Measurements from ENCODE around the gene NCK2.

NCK2 gene

GRCh38 chr2:105750735-105751134 lies 6.0 kb downstream of the NCK2 start:
- peaks cover 3% of the 10 kb centered on the region for H3K4me1 ChIP-seq (ENCODE audit: insufficient read depth, insufficient read length)
- no peak for TF ChIP-seq YY1 (IDR thresholded peaks at IDR 0.05; ENCODE audit: insufficient read depth, insufficient read length)
- no peak for TF ChIP-seq SUZ12 (IDR thresholded peaks at IDR 0.05; ENCODE audit: extremely low read depth, insufficient read depth, insufficient read length)
- no peak for TF ChIP-seq ZNF274 (IDR thresholded peaks at IDR 0.05; ENCODE audit: low read depth, low read length)

DNA sequence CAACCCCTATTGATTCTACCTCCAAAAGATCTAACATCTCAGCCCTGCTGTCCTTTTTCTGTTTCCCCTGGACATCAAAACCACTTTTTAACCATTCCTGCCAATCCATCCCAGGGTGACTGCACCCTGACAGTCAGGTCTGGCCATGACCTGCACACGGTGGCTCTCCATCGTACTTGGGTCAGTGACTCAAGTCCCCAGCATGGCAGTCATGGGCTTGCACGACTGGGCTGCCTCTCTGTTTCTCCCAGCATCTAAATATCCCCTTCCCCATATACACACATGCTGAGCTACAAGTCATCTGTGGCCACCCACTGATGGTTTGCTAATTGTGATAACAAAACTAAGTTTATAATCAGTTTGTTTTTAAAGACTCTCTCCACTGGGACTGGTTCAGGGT lies 6.6 kb downstream of the NCK2 start:
- no peak overlapping the region for H3K4me3 ChIP-seq (ENCODE audit: insufficient read length, low read depth)
- H3K27me3 ChIP-seq (ENCODE audit: insufficient read depth, insufficient read length), result no peaks in the 10 kb centered on the region
- no peak for DNase-seq (ENCODE audit: low read depth, low spot score)
- peaks cover 3% of the 10 kb centered on the region for H3K4me1 ChIP-seq (ENCODE audit: insufficient read depth, insufficient read length)
- H3K9ac ChIP-seq (ENCODE audit: insufficient read length, low read depth), result no peak overlapping the region
- peaks cover 47% of the 10 kb centered on the region for H3K36me3 ChIP-seq (ENCODE audit: insufficient read depth, insufficient read length, low read length)
- no peaks in the 10 kb centered on the region for H3K9me3 ChIP-seq (ENCODE audit: insufficient read depth, low read length)
- no peak for TF ChIP-seq YY1 (IDR thresholded peaks at IDR 0.05; ENCODE audit: insufficient read depth, insufficient read length)
- TF ChIP-seq SUZ12 (IDR thresholded peaks at IDR 0.05; ENCODE audit: extremely low read depth, insufficient read depth, insufficient read length), result no peak
- TF ChIP-seq ZNF274 (IDR thresholded peaks at IDR 0.05; ENCODE audit: low read depth, low read length), result no peak

More at GRCh38 chr2:105750735-105751134, 6.0 kb downstream of the NCK2 start:
- Histone ChIP-seq H3K9me3 (ENCODE audit: insufficient read depth, low read length) (no peaks in the 10 kb centered on the region), H3K9ac (ENCODE audit: insufficient read length, low read depth) (no peak overlapping the region), H3K27me3 (ENCODE audit: insufficient read depth, insufficient read length) (no peaks in the 10 kb centered on the region), H3K36me3 (ENCODE audit: insufficient read depth, insufficient read length, low read length) (peaks cover 47% of the 10 kb centered on the region), H3K4me3 (ENCODE audit: insufficient read length, low read depth) (no peak overlapping the region)
- no peak for DNase-seq (ENCODE audit: low read depth, low spot score)

DNA sequence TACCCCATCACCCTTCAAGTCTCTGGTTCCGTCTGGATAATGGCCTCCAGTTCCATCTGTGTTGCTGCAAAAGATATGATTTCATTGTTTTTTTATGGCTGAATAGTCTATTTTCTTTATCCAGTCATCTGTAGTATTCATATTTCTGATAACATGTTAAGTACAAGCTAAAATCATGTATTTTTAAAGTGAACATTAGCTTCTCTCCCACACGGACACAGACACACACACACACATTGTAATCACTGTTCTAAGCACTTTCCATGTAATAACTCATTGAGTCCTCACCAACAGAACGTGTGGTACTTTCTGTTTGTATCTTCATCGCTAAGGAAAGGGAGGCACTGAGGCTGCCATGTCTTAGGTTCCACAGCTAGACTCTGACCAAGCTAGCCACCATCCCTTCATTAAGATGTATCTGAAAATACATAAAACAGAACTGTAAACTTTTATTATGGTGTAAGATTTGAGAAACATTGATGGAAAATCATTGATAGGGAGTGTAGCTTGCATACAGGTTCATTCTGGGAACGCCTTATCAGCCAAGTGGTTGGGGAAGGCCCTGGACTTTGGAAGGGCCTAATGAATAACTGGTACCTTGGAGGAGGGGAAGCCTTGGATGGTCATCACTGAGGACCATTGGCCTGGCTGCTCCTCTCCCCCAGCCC lies 8.1 kb downstream of the NCK2 start:
- H3K9ac ChIP-seq (ENCODE audit: insufficient read length, low read depth), result no peak overlapping the region

DNA sequence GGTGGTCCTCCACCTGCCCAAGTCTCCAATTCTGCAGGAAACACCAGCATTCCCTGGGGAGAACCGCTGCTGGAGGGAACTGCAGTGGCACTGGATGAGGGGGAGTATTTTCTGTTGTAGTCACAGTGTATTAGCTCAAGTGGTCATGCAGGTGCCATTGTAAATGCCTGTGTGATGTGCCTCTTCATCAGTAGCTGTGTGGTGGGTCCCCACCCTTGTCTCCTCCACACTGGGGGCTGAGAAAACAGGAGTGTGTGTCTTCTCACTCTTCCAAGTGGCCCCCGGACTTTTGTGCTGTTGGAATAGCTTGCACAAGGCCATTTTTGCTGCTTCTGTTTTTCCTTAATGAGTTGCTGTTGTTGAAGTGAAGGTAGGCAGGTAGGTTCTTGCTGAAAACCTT lies 8.7 kb downstream of the NCK2 start:
- H3K36me3 ChIP-seq (ENCODE audit: insufficient read depth, insufficient read length, low read length), result peaks cover 34% of the 10 kb centered on the region
- peaks cover 3% of the 10 kb centered on the region for H3K4me1 ChIP-seq (ENCODE audit: insufficient read depth, insufficient read length)
- no peak overlapping the region for H3K4me3 ChIP-seq (ENCODE audit: insufficient read length, low read depth)
- no peak overlapping the region for H3K9ac ChIP-seq (ENCODE audit: insufficient read length, low read depth)
- no peaks in the 10 kb centered on the region for H3K27me3 ChIP-seq (ENCODE audit: insufficient read depth, insufficient read length)
- no peak for TF ChIP-seq YY1 (IDR thresholded peaks at IDR 0.05; ENCODE audit: insufficient read depth, insufficient read length)
- TF ChIP-seq ZNF274 (IDR thresholded peaks at IDR 0.05; ENCODE audit: low read depth, low read length), result no peak
- TF ChIP-seq SUZ12 (IDR thresholded peaks at IDR 0.05; ENCODE audit: extremely low read depth, insufficient read depth, insufficient read length), result no peak
- no peaks in the 10 kb centered on the region for H3K9me3 ChIP-seq (ENCODE audit: insufficient read depth, low read length)
- DNase-seq (ENCODE audit: low read depth, low spot score), result no peak

More for the DNA sequence above, 8.1 kb downstream of the NCK2 start:
- peaks cover 3% of the 10 kb centered on the region for H3K4me1 ChIP-seq (ENCODE audit: insufficient read depth, insufficient read length)
- H3K4me3 ChIP-seq (ENCODE audit: insufficient read length, low read depth), result no peak overlapping the region
- H3K27me3 ChIP-seq (ENCODE audit: insufficient read depth, insufficient read length), result no peaks in the 10 kb centered on the region
- DNase-seq (ENCODE audit: low read depth, low spot score), result no peak
- TF ChIP-seq SUZ12 (IDR thresholded peaks at IDR 0.05; ENCODE audit: extremely low read depth, insufficient read depth, insufficient read length) (no peak), ZNF274 (IDR thresholded peaks at IDR 0.05; ENCODE audit: low read depth, low read length) (no peak), YY1 (IDR thresholded peaks at IDR 0.05; ENCODE audit: insufficient read depth, insufficient read length) (no peak)
- no peaks in the 10 kb centered on the region for H3K9me3 ChIP-seq (ENCODE audit: insufficient read depth, low read length)
- peaks cover 34% of the 10 kb centered on the region for H3K36me3 ChIP-seq (ENCODE audit: insufficient read depth, insufficient read length, low read length)

DNA sequence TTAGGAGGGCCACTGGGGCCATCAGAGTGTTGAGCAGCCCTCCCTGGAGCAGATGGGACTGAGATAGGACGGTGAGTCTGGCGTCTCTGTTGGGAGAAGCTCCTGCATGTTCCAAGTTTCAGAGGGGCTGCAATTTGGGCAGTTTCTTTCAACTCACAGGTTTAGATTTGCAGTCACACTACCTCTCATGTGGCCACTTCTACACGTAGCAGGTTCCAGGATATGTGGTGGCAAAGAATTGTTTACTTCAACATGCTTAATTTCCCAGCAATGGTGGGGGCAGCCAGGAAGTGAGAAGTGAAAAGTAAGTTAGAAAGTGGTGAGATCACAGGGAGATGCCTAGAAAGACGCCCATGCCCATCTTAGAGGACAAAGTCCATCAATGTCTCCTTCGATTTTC lies 9.3 kb downstream of the NCK2 start:
- Histone ChIP-seq H3K27me3 (ENCODE audit: insufficient read depth, insufficient read length) (no peaks in the 10 kb centered on the region), H3K9me3 (ENCODE audit: insufficient read depth, low read length) (no peaks in the 10 kb centered on the region), H3K4me3 (ENCODE audit: insufficient read length, low read depth) (no peak overlapping the region), H3K9ac (ENCODE audit: insufficient read length, low read depth) (no peak overlapping the region), H3K36me3 (ENCODE audit: insufficient read depth, insufficient read length, low read length) (peaks cover 30% of the 10 kb centered on the region), H3K4me1 (ENCODE audit: insufficient read depth, insufficient read length) (peaks cover 3% of the 10 kb centered on the region)
- no peak for TF ChIP-seq YY1 (IDR thresholded peaks at IDR 0.05; ENCODE audit: insufficient read depth, insufficient read length)
- TF ChIP-seq ZNF274 (IDR thresholded peaks at IDR 0.05; ENCODE audit: low read depth, low read length), result no peak
- no peak for TF ChIP-seq SUZ12 (IDR thresholded peaks at IDR 0.05; ENCODE audit: extremely low read depth, insufficient read depth, insufficient read length)
- no peak for DNase-seq (ENCODE audit: low read depth, low spot score)

DNA sequence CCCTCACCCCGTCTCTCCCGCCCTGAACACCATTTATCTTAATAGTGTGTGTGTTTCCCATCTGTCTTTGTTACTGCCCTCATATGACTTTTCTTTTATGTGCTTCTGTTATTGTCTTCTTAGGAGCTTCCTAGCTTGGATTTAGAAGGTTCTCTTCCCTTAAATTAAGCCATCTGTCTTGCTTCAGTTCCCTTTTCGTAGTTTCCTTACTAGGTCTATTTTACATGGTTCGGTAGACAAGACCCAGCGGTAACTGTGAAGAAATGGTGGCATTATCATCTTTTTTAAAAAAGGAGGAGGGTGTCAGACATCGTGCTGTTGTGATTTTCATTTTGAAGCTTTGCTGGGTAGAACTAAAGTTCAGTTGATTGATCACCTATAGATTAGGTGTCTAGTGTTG lies 10.3 kb downstream of the NCK2 start:
- Histone ChIP-seq H3K4me1 (ENCODE audit: insufficient read depth, insufficient read length) (no peaks in the 10 kb centered on the region), H3K9ac (ENCODE audit: insufficient read length, low read depth) (no peak overlapping the region), H3K4me3 (ENCODE audit: insufficient read length, low read depth) (no peak overlapping the region), H3K36me3 (ENCODE audit: insufficient read depth, insufficient read length, low read length) (peaks cover 24% of the 10 kb centered on the region), H3K27me3 (ENCODE audit: insufficient read depth, insufficient read length) (no peaks in the 10 kb centered on the region), H3K9me3 (ENCODE audit: insufficient read depth, low read length) (no peaks in the 10 kb centered on the region)
- TF ChIP-seq SUZ12 (IDR thresholded peaks at IDR 0.05; ENCODE audit: extremely low read depth, insufficient read depth, insufficient read length), result no peak
- no peak for TF ChIP-seq YY1 (IDR thresholded peaks at IDR 0.05; ENCODE audit: insufficient read depth, insufficient read length)
- no peak for TF ChIP-seq ZNF274 (IDR thresholded peaks at IDR 0.05; ENCODE audit: low read depth, low read length)
- DNase-seq (ENCODE audit: low read depth, low spot score), result no peak

DNA sequence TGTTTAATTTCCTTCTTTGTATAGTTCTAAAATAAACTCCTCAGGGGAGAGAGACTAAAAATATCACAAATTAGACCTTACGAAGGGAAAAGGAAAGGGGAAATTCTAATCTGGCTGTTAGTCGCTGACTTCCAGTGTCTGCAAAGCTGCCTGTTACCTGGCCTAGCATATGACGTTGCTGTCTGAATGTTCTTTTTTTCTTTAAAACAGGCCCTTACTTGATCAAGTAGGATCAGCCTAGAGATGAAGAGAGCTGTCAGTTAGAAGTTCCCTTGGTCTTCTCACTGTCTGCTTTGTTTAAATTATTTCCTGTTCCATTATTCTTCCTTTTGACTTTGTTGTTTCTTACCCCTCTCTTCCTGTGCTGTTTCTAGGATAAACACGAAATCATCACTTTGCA lies 11.2 kb downstream of the NCK2 start:
- Histone ChIP-seq H3K4me3 (ENCODE audit: insufficient read length, low read depth) (no peak overlapping the region), H3K4me1 (ENCODE audit: insufficient read depth, insufficient read length) (peaks cover 2% of the 10 kb centered on the region), H3K27me3 (ENCODE audit: insufficient read depth, insufficient read length) (no peaks in the 10 kb centered on the region), H3K36me3 (ENCODE audit: insufficient read depth, insufficient read length, low read length) (peaks cover 21% of the 10 kb centered on the region), H3K9ac (ENCODE audit: insufficient read length, low read depth) (no peak overlapping the region), H3K9me3 (ENCODE audit: insufficient read depth, low read length) (no peaks in the 10 kb centered on the region)
- TF ChIP-seq YY1 (IDR thresholded peaks at IDR 0.05; ENCODE audit: insufficient read depth, insufficient read length) (no peak), SUZ12 (IDR thresholded peaks at IDR 0.05; ENCODE audit: extremely low read depth, insufficient read depth, insufficient read length) (no peak), ZNF274 (IDR thresholded peaks at IDR 0.05; ENCODE audit: low read depth, low read length) (no peak)
- DNase-seq (ENCODE audit: low read depth, low spot score), result no peak
